Measurements from ENCODE around the gene BRI3BP.

BRI3BP gene

GRCh38 chr12:125013816-125014442 lies 20.5 kb downstream of the BRI3BP start:
- TF ChIP-seq CTCF (conservative IDR thresholded peaks at IDR 0.05) (no peak), ZFX (IDR thresholded peaks at IDR 0.05) (no peak)
- H3K27ac ChIP-seq, result no peak overlapping the region

GRCh38 chr12:125014526-125014925 lies 21.1 kb downstream of the BRI3BP start:
- TF ChIP-seq ZFX (IDR thresholded peaks at IDR 0.05), result no peak
- no peak for TF ChIP-seq CTCF (conservative IDR thresholded peaks at IDR 0.05)
- H3K27ac ChIP-seq, result no peak overlapping the region

GRCh38 chr12:125015680-125016310 lies 22.4 kb downstream of the BRI3BP start:
- TF ChIP-seq CTCF (conservative IDR thresholded peaks at IDR 0.05) (no peak), ZFX (IDR thresholded peaks at IDR 0.05) (no peak)

GRCh38 chr12:125017801-125018200 lies 24.4 kb downstream of the BRI3BP start:
- TF ChIP-seq ZFX (IDR thresholded peaks at IDR 0.05), result no peak
- no peak for TF ChIP-seq CTCF (conservative IDR thresholded peaks at IDR 0.05)
- no peak overlapping the region for H3K27ac ChIP-seq

More at GRCh38 chr12:125015680-125016310, 22.4 kb downstream of the BRI3BP start:
- H3K27ac ChIP-seq, result no peak overlapping the region

GRCh38 chr12:125018356-125018755 lies 24.9 kb downstream of the BRI3BP start:
- no peak overlapping the region for H3K27ac ChIP-seq
- no peak for TF ChIP-seq CTCF (conservative IDR thresholded peaks at IDR 0.05)
- TF ChIP-seq ZFX (IDR thresholded peaks at IDR 0.05), result no peak

- TF ChIP-seq CTCF (conservative IDR thresholded peaks at IDR 0.05), result no peak
- no peak for TF ChIP-seq ZFX (IDR thresholded peaks at IDR 0.05)
- no peak overlapping the region for H3K27ac ChIP-seq
Measured at GRCh38 chr12:125021096-125021495, 27.7 kb downstream of the BRI3BP start.

GRCh38 chr12:125021771-125022170 lies 28.3 kb downstream of the BRI3BP start:
- TF ChIP-seq CTCF (conservative IDR thresholded peaks at IDR 0.05) (no peak), ZFX (IDR thresholded peaks at IDR 0.05) (no peak)
- H3K27ac ChIP-seq, result no peak overlapping the region
